GM12892 (cell line): ENCODE data around the gene ETFBKMT.

Experiments used
- DNase-seq: peaks from one replicate; pipeline ENCODE4 v3.0.0; 2011; ENCODE audit not compliant: insufficient read length
- FAIRE-seq: peaks from 2 replicates; lab custom pipeline; 2011; peaks lifted over from hg19 to GRCh38; lab: Jason Lieb, UNC
- POLR2A ChIP-seq: IDR thresholded peaks from 2 replicates; pipeline ENCODE4 v1.6.1; 2011; ENCODE audit warnings: low read depth, low read length, control low read depth
- POLR2AphosphoS5 ChIP-seq: IDR thresholded peaks from 2 replicates; pipeline ENCODE4 v1.6.1; 2011; ENCODE audit warnings: low read depth, low read length, control low read depth
- TAF1 ChIP-seq: IDR thresholded peaks from 2 replicates; pipeline ENCODE4 v1.6.1; 2011; ENCODE audit warnings: low read depth, mild to moderate bottlenecking, control low read depth, low read length, borderline replicate concordance

ETFBKMT gene

GRCh38 chr12:31631809-31632208 lies 27.7 kb upstream of the ETFBKMT start:
- FAIRE-seq (no peak), DNase-seq (no peak)
- no peak for TF ChIP-seq POLR2AphosphoS5
- TF ChIP-seq POLR2A = no peak
- TF ChIP-seq TAF1 = no peak

DNA sequence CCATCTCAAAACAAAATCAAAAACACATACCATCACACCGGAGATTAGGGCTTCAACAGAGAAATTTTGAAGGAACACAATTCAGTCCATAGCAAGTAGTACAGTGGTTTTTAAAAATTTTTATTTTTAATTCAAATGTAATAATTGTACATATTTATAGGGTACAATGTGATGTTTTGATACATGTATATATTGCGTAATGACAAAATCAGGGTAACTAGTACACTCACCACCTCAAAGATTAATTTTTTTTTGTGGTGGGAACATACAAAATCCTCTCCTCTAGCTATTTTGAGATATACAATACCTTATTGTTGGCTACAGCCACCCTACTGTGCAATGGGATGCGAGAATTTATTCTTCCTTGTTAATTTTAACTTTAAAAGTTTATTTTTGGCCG lies 26.0 kb upstream of the ETFBKMT start:
- DNase-seq (no peak), FAIRE-seq (no peak)
- TF ChIP-seq POLR2AphosphoS5 (no peak), TAF1 (no peak), POLR2A (no peak)

- DNase-seq (no peak), FAIRE-seq (no peak)
- no peak for TF ChIP-seq POLR2AphosphoS5
- no peak for TF ChIP-seq TAF1
- TF ChIP-seq POLR2A = no peak
Observed at GRCh38 chr12:31634620-31635019, 24.9 kb upstream of the ETFBKMT start.

DNA sequence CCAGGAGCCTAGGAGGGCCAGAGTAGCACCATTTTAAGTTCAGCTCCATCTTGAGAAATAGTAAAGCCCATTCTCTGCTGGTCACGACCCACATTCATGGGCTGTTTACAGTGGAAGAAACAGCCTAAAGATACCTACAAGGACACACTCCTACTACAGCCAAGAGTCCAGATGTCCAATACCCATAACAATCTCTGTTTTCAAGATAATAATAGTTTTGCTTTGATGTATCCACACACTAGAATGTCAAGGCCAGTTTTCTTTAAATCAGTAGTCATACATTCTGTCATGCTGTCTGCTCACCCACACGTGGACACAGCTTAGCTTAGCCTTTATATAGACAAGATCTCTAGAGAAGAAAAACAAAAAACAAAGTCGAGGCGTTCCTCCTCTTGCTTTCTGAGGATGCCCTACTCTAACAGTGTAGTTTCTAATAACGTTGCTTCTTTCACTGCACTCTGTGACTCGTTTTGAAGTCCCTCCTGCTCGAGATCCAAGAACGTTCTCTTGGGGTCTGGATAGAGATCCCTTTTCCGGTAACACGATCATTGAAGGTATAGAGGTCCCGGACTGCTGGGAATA lies 17.9 kb upstream of the ETFBKMT start:
- TF ChIP-seq POLR2A (no peak), POLR2AphosphoS5 (no peak), TAF1 (no peak)
- no peak for DNase-seq
- FAIRE-seq = no peak

- TF ChIP-seq POLR2AphosphoS5 (no peak), TAF1 (no peak), POLR2A (no peak)
- FAIRE-seq = no peak
Observed at GRCh38 chr12:31644536-31644935, 15.0 kb upstream of the ETFBKMT start.

DNA sequence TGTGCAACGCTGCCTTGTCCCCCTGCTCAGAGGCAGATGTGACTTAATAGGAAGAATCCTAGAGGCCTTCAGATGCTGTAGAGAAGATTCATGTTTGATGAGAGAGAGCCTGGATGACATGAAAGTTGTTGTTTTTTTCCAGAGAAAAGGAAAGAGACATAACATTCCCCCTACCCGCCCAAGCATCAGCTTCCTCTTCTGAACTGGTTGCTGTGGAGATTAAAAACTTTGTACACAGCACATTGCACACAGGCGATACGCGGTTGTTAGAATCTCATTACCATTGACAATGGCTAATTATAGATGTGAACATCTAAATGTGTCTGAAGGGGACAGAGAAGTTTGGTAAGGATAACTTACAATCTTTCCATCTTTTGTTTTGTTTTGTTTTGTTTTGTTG lies 13.6 kb upstream of the ETFBKMT start:
- FAIRE-seq = no peak
- TF ChIP-seq TAF1 (no peak), POLR2AphosphoS5 (no peak), POLR2A (no peak)
- DNase-seq = no peak

More at GRCh38 chr12:31644536-31644935, 15.0 kb upstream of the ETFBKMT start:
- DNase-seq = no peak

DNA sequence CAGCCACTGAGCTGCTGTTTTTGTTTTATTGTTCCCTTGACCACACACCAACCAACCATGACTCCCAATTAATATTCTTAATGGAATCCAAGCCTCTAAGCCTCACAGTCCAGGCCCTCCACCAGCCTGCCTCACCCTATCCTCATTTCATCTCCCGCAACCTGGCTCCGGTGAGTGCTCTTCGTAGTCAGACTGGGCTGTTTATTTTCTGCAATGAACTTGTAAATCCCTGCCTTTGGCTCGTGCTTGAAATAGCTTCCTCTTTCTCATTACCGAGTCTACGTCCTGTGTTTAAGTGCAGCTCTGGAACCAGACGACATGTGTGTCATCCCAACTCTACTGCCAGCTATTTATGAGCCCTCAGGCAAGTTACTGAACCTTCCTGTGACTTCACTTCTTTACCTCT lies 12.4 kb upstream of the ETFBKMT start:
- FAIRE-seq (no peak), DNase-seq (no peak)
- TF ChIP-seq POLR2A (no peak), TAF1 (no peak), POLR2AphosphoS5 (no peak)

DNA sequence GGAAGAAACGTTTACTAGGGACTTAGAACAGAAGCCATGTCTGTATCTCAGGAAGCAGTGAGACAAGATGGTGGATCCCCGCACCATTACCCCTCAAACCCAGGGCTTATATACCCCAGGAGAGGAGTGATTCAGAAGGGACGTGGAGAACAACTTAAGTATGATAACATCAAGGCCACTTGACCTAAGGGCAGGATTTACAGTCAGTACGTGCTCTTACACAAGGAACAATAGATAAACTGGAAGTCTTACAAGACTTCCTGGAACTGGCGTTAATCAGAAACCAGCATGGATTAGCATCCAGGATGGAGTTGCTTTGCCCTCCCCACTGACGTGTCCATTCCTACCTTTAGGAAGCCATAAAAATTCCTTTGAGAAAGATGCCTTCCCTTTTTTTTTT lies 8.6 kb upstream of the ETFBKMT start:
- TF ChIP-seq POLR2AphosphoS5 = no peak
- TF ChIP-seq TAF1 = no peak
- TF ChIP-seq POLR2A = no peak
- DNase-seq = no peak
- no peak for FAIRE-seq

DNA sequence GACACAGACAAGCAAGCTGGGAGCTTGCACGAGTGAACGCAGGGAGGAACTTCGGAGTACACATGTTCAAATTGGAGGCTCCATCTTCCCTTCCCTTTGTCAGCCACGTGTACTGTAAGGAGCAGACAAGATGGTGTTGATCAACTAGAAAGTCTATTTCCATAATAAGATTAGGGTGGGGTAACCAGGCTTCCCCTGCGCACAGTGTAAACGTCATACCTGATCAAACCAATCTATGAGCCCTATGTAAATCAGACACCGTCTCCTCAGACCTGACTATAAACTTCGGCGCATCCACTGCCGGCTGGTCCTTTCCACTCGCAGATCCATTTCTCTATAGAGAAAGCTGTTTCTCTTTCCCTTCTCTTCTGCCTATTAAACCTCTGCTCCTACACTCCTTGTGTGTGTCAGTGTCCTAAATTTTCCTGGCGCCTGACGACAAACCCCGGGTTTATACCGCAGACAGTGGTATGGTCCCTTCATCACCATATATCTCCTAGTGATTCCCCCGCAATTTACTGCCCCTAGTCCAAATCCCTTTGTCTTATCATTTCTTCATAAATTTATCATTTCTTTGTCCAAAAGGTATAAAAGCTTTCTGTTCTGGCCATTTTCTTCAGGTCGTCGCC lies 7.5 kb upstream of the ETFBKMT start:
- DNase-seq (no peak), FAIRE-seq (no peak)
- TF ChIP-seq TAF1 (no peak), POLR2A (no peak), POLR2AphosphoS5 (no peak)

- FAIRE-seq (no peak), DNase-seq (no peak)
- TF ChIP-seq TAF1 = no peak
- TF ChIP-seq POLR2A = no peak
- TF ChIP-seq POLR2AphosphoS5 = no peak
Observed at GRCh38 chr12:31655208-31655607, 4.3 kb upstream of the ETFBKMT start.

GRCh38 chr12:31655792-31656191 lies 3.7 kb upstream of the ETFBKMT start:
- FAIRE-seq = no peak
- no peak for TF ChIP-seq POLR2A
- no peak for DNase-seq

DNA sequence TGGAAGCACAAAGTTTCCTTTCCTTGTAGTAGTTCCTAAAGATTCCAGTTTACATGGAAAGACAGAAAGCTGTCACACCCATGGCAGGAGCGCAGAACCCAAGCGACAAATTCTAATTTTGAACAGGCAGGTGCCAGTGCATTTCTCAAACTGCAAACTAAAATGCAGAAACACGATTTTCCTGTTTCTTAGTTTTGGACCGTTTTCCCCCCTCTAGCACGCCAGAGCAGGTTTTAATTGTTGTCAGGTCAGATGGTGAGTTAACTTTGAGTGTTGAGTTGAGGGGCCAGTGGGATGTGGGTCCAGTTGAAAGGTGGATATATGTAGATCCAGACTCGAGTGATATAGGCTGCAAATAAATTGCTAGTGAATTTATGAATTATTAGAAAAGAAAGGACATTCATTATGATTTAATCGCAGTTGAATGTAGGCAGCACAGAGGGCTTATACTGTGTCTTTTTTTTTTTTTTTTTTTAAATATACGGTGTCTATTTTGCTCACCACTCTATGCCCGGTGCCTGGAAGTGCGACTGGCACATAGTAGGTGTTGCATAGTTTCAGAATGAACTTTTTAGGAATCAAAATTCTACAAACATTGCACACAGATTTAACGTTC lies 909 bp upstream of the ETFBKMT start:
- DNase-seq (no peak), FAIRE-seq (peak; percentile 5)
- no peak for TF ChIP-seq TAF1
- TF ChIP-seq POLR2A = no peak
- TF ChIP-seq POLR2AphosphoS5 = no peak
